SK-N-SH (cell line): ENCODE measurements around the gene SERPINE1. TPM values are rescaled to one million over a fixed set of nuclear protein-coding genes. Genes with fewer than 3 reads are reported as not detected.

Experiments used
- CTCF ChIA-PET: fragments of 300-600, 350-600 bp; formaldehyde crosslinking; extraction: SDS; loops from one replicate; lab custom pipeline; 2021; lab: Yijun Ruan, JAX
- POLR2A ChIA-PET: fragments of 350-600 bp; sonication (Branson Sonifier 250); formaldehyde crosslinking; extraction: SDS; loops from one replicate; lab custom pipeline; 2020; ENCODE audit warnings: antibody characterized with exemption, inconsistent platforms; lab: Yijun Ruan, JAX
- DNase-seq: peaks from one replicate; pipeline ENCODE4 v3.0.0; 2012
- H2AFZ ChIP-seq: fragments of 200-600 bp; sonication (generic); 2 replicates; pipeline ENCODE4 v1.8.1; 2016; ENCODE audit warnings: antibody characterized with exemption, mild to moderate bottlenecking, low read depth
- H3F3A ChIP-seq: fragments of 200-600 bp; sonication (generic); replicated peaks from 2 replicates; pipeline ENCODE3; 2016; ENCODE audit warnings: antibody characterized with exemption, mild to moderate bottlenecking; ENCODE audit not compliant: insufficient read depth
- H3K27ac ChIP-seq, 2 experiments: fragments of 200-500 bp in 1 of 2; fragments of 200-600 bp in 1 of 2; sonication (Bioruptor generic) in 1 of 2; sonication (generic), shearing (Covaris generic) in 1 of 2; 2 replicates each; pipeline versions ENCODE4 v1.5.1 to v1.6.1; 2014 to 2016; ENCODE audit warnings: low read depth in 2 of 2, inconsistent platforms in 1 of 2, low read length in 1 of 2, mild to moderate bottlenecking in 1 of 2, mixed read lengths in 1 of 2
- H3K27me3 ChIP-seq: fragments of 200-600 bp; sonication (generic), shearing (Covaris generic); 2 replicates; pipeline ENCODE4 v1.6.1; 2016; ENCODE audit warnings: mixed run types; ENCODE audit not compliant: insufficient read depth
- H3K36me3 ChIP-seq, 2 experiments: fragments of 200-500 bp in 1 of 2; fragments of 200-600 bp in 1 of 2; sonication (Bioruptor generic) in 1 of 2; sonication (generic) in 1 of 2; replicated peaks in 1 of 2; 2 replicates each; pipeline versions ENCODE3 to v1.5.1; 2014 to 2016; ENCODE audit warnings: low read length in 1 of 2, mild to moderate bottlenecking in 1 of 2; ENCODE audit not compliant: insufficient read depth in 2 of 2, control insufficient read depth in 1 of 2
- H3K4me1 ChIP-seq, 2 experiments: fragments of 200-500 bp in 1 of 2; fragments of 200-600 bp in 1 of 2; sonication (Bioruptor generic) in 1 of 2; sonication (generic), shearing (Covaris generic) in 1 of 2; 2 replicates each; pipeline versions ENCODE4 v1.5.1 to v1.6.1; 2014 to 2016; ENCODE audit warnings: low read depth in 1 of 2, low read length in 1 of 2, mixed run types in 1 of 2; ENCODE audit not compliant: insufficient read depth in 2 of 2, control insufficient read depth in 1 of 2
- H3K4me2 ChIP-seq: fragments of 200-600 bp; sonication (generic), shearing (Covaris generic); 2 replicates; pipeline ENCODE4 v1.6.1; 2017; ENCODE audit warnings: mixed run types
- H3K4me3 ChIP-seq, 2 experiments: fragments of 200-500 bp in 1 of 2; fragments of 200-600 bp in 1 of 2; sonication (Bioruptor generic) in 1 of 2; sonication (generic), shearing (Covaris generic) in 1 of 2; 2 replicates each; pipeline versions ENCODE4 v1.5.1 to v1.8.1; 2014 to 2016; ENCODE audit warnings: low read depth in 2 of 2, inconsistent platforms in 1 of 2, low read length in 1 of 2, mild to moderate bottlenecking in 1 of 2, mixed read lengths in 1 of 2, moderate library complexity in 1 of 2
- H3K79me2 ChIP-seq: fragments of 200-600 bp; sonication (generic); 2 replicates; pipeline ENCODE4 v1.8.1; 2017; ENCODE audit warnings: mild to moderate bottlenecking; ENCODE audit not compliant: insufficient read depth
- H3K9ac ChIP-seq: fragments of 200-600 bp; sonication (generic); 2 replicates; pipeline ENCODE4 v1.6.1; 2017; ENCODE audit warnings: mixed run types
- H3K9me2 ChIP-seq: fragments of 200-600 bp; sonication (generic); 2 replicates; pipeline ENCODE4 v1.6.1; 2017; ENCODE audit warnings: mixed run types
- H3K9me3 ChIP-seq: fragments of 200-600 bp; sonication (generic); 2 replicates; pipeline ENCODE4 v1.6.1; 2017; ENCODE audit warnings: mixed run types, mild to moderate bottlenecking, moderate library complexity
- H4K20me1 ChIP-seq: fragments of 200-600 bp; sonication (generic); 2 replicates; pipeline ENCODE4 v1.6.1; 2017; ENCODE audit warnings: mild to moderate bottlenecking, mixed run types; ENCODE audit not compliant: insufficient read depth
- FOSL2 ChIP-seq: IDR thresholded peaks from 2 replicates; pipeline ENCODE4 v1.4.0; 2012; ENCODE audit warnings: low read depth, mild to moderate bottlenecking, moderate library complexity, borderline replicate concordance
- GABPA ChIP-seq: IDR thresholded peaks from 2 replicates; pipeline ENCODE4 v1.4.0; 2012; ENCODE audit warnings: low read depth, mild to moderate bottlenecking
- GATA2 ChIP-seq: sonication (generic); formaldehyde crosslinking; IDR thresholded peaks from 2 replicates; pipeline ENCODE4 v1.5.0; 2020; ENCODE audit warnings: mild to moderate bottlenecking, missing genetic modification reagents
- MEF2A ChIP-seq: IDR thresholded peaks from 2 replicates; pipeline ENCODE4 v1.4.0; 2012; ENCODE audit warnings: low read depth, borderline replicate concordance
- MXI1 ChIP-seq: IDR thresholded peaks from 2 replicates; pipeline ENCODE4 v1.6.1; 2012; ENCODE audit warnings: mild to moderate bottlenecking, low read depth, low read length, improper control_type of control experiment
- NFIC ChIP-seq: IDR thresholded peaks from 2 replicates; pipeline ENCODE4 v1.4.0; 2012; ENCODE audit warnings: borderline replicate concordance
- NRF1 ChIP-seq: IDR thresholded peaks from 2 replicates; pipeline ENCODE4 v1.6.1; 2012; ENCODE audit warnings: low read depth, mild to moderate bottlenecking, low read length
- RAD21 ChIP-seq: IDR thresholded peaks from 2 replicates; pipeline ENCODE4 v1.6.1; 2012; ENCODE audit warnings: mild to moderate bottlenecking, low read length
- RFX5 ChIP-seq: IDR thresholded peaks from 2 replicates; pipeline ENCODE4 v1.6.1; 2012; ENCODE audit warnings: mild to moderate bottlenecking, improper control_type of control experiment, low read length
- RXRA ChIP-seq: IDR thresholded peaks from 2 replicates; pipeline ENCODE4 v1.4.0; 2012; ENCODE audit warnings: low read depth, mild to moderate bottlenecking, borderline replicate concordance
- SMC3 ChIP-seq: IDR thresholded peaks from 2 replicates; pipeline ENCODE4 v1.6.1; 2012; ENCODE audit warnings: low read depth, low read length, improper control_type of control experiment
- TAF1 ChIP-seq: IDR thresholded peaks from 2 replicates; pipeline ENCODE4 v1.6.1; 2012; ENCODE audit warnings: low read depth, mild to moderate bottlenecking, low read length, moderate library complexity, borderline replicate concordance
- TEAD4 ChIP-seq: IDR thresholded peaks from 2 replicates; pipeline ENCODE4 v1.4.0; 2012; ENCODE audit warnings: mild to moderate bottlenecking, borderline replicate concordance; ENCODE audit not compliant: insufficient read depth
- WGBS: methylation state at CpG from one replicate; pipeline ENCODE4 v1.1.6; 2017; ENCODE audit warnings: low lambda C conversion rate; 5-methylcytosine and 5-hydroxymethylcytosine counted together
- polyA plus RNA-seq, 3 experiments: library from polyadenylated mRNA; depleted of rRNA; stranded (reverse); fragments of >200 nt; gene quantifications; 2 replicates each; pipeline ENCODE4 v1.2.3, GENCODE V29; 2012
- TF ChIP-seq, protein P1 (sequence below): IDR thresholded peaks from 2 replicates; pipeline ENCODE4 v1.6.1; 2012; ENCODE audit warnings: mild to moderate bottlenecking, low read depth, low read length, moderate library complexity

Gene SERPINE1
- polyA plus RNA-seq, 1 of the 3 experiments (the other 2 are of a cell fraction) = 4,174 TPM

GRCh38 chr7:101151908-101152651 lies 25.2 kb downstream of the SERPINE1 start:
- 72% methylated on average over 2 of the region's 2 CpGs for WGBS
- Histone ChIP-seq H3K4me2 (no peak overlapping the region), H3K9me3 (no peaks in the 10 kb centered on the region), H3K27me3 (no peaks in the 10 kb centered on the region), H4K20me1 (no peaks in the 10 kb centered on the region), H3K27ac (no peak overlapping the region), H3K4me1 (peaks cover 7 to 15% of the 10 kb centered on the region in 2 experiments; a peak in 1 of 4 replicates), H3K9me2 (no peaks in the 10 kb centered on the region), H3K4me3 (no peak overlapping the region), H3F3A (peaks cover 5% of the 10 kb centered on the region), H3K79me2 (peaks cover 27% of the 10 kb centered on the region), H2AFZ (no peak overlapping the region), H3K9ac (no peak overlapping the region), H3K36me3 (peaks cover 6% of the 10 kb centered on the region in 2 experiments)
- TF ChIP-seq TAF1 (no peak), RXRA (no peak), RAD21 (no peak), FOSL2 (no peak), GABPA (no peak), SMC3 (no peak), MEF2A (no peak), RFX5 (no peak), GATA2 (CRISPR knock-in tag) (no peak), TEAD4 (no peak), NFIC (no peak), NRF1 (no peak), MXI1 (no peak)
- TF ChIP-seq, protein P1, sequence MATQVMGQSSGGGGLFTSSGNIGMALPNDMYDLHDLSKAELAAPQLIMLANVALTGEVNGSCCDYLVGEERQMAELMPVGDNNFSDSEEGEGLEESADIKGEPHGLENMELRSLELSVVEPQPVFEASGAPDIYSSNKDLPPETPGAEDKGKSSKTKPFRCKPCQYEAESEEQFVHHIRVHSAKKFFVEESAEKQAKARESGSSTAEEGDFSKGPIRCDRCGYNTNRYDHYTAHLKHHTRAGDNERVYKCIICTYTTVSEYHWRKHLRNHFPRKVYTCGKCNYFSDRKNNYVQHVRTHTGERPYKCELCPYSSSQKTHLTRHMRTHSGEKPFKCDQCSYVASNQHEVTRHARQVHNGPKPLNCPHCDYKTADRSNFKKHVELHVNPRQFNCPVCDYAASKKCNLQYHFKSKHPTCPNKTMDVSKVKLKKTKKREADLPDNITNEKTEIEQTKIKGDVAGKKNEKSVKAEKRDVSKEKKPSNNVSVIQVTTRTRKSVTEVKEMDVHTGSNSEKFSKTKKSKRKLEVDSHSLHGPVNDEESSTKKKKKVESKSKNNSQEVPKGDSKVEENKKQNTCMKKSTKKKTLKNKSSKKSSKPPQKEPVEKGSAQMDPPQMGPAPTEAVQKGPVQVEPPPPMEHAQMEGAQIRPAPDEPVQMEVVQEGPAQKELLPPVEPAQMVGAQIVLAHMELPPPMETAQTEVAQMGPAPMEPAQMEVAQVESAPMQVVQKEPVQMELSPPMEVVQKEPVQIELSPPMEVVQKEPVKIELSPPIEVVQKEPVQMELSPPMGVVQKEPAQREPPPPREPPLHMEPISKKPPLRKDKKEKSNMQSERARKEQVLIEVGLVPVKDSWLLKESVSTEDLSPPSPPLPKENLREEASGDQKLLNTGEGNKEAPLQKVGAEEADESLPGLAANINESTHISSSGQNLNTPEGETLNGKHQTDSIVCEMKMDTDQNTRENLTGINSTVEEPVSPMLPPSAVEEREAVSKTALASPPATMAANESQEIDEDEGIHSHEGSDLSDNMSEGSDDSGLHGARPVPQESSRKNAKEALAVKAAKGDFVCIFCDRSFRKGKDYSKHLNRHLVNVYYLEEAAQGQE = no peak
- ChIA-PET CTCF (interaction anchor here (0.9 to 7.9 kb wide), 6 partner anchors 8 to 130 kb away, joined by 3 to 116 read pairs (median 4); partner anchors contain the start of gene VGF), POLR2A (interaction anchor here (2.7 kb wide), 1 partner anchor 13 kb away, joined by 17 read pairs; the partner anchor contains the start of gene VGF)
- DNase-seq = no peak
